Upper lobe of right lung (tissue), 1 donor: Measurements from ENCODE around the gene SHPK. TPM values are rescaled to one million over a fixed set of nuclear protein-coding genes. Genes with fewer than 3 reads are reported as not detected.
A peak's percentile ranks its signal among the peaks of the same experiment; 100 is the strongest.

ENCODE experiments used
- ATAC-seq: fragments of 200-7000 bp; cut with Tn5 transposase; one replicate; pipeline ENCODE4 v1.9.1; 2020; ENCODE audit warnings: mild to moderate bottlenecking, moderate library complexity
- DNase-seq: peaks from one replicate; pipeline ENCODE4 v3.0.0-alpha.2; 2020
- H3K27ac ChIP-seq: fragments of 200-600 bp; one replicate; pipeline ENCODE4 v1.8.0; 2022
- H3K27me3 ChIP-seq: fragments of 200-600 bp; one replicate; pipeline ENCODE4 v1.8.0; 2022; ENCODE audit warnings: mild to moderate bottlenecking
- H3K36me3 ChIP-seq: fragments of 200-600 bp; one replicate; pipeline ENCODE4 v1.8.0; 2022
- H3K4me1 ChIP-seq: fragments of 200-600 bp; one replicate; pipeline ENCODE4 v1.8.0; 2022
- H3K4me3 ChIP-seq: fragments of 200-600 bp; one replicate; pipeline ENCODE4 v1.8.0; 2022; ENCODE audit warnings: mild to moderate bottlenecking
- H3K9me3 ChIP-seq: fragments of 200-600 bp; one replicate; pipeline ENCODE4 v1.8.0; 2022
- intact Hi-C: fragments of 100-400 bp; cut with DNase I; formaldehyde crosslinking; loops from one replicate; pipeline ENCODE4 v1.11.0; 2022
- total RNA-seq: library from RNA; stranded (reverse); fragmentation: NEBNext Ultra II Directional; extraction: Animal tissue kit (Norgen Biotek cat#: 25700); gene quantifications from one replicate; pipeline ENCODE4 v1.2.1, GENCODE V29; 2021
- TF ChIP-seq, protein P1 (sequence below): fragments of 200-600 bp; IDR thresholded peaks from one replicate; pipeline ENCODE4 v1.8.0; 2022; ENCODE audit warnings: antibody characterized with exemption
- donor health status: DM: no; HTN: yes; CAD: no; lungs with severe emphysema.

SHPK gene
- total RNA-seq, 1 donor from 2014 or later, result 10.4 TPM

DNA sequence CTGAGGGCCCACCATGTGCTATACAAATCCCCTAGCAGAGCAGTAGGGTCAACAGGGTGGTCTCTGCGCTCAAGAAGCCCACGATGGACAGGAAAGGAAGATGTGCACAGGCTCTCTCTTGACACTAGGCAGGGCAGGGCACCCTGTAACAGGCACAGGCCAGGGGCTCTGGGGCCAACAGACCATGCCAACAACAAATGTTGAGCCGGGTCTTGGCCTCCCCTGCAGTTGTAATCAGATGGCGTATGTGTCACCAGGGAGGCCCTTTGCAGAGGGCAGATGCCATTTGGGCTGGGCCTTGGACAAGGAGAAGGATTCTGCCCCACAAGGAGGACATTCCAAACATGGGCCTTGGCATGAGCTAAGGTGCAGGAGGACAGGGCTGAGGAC lies 32.2 kb downstream of the SHPK start:
- Histone ChIP-seq H3K9me3 (no peaks in the 10 kb centered on the region), H3K4me3 (no peak overlapping the region), H3K36me3 (peaks cover 25% of the 10 kb centered on the region), H3K27ac (no peak overlapping the region), H3K4me1 (no peaks in the 10 kb centered on the region), H3K27me3 (no peaks in the 10 kb centered on the region)
- DNase-seq (no peak), ATAC-seq (no peak)
- intact Hi-C loops, result no loop called here
- TF ChIP-seq, protein P1, sequence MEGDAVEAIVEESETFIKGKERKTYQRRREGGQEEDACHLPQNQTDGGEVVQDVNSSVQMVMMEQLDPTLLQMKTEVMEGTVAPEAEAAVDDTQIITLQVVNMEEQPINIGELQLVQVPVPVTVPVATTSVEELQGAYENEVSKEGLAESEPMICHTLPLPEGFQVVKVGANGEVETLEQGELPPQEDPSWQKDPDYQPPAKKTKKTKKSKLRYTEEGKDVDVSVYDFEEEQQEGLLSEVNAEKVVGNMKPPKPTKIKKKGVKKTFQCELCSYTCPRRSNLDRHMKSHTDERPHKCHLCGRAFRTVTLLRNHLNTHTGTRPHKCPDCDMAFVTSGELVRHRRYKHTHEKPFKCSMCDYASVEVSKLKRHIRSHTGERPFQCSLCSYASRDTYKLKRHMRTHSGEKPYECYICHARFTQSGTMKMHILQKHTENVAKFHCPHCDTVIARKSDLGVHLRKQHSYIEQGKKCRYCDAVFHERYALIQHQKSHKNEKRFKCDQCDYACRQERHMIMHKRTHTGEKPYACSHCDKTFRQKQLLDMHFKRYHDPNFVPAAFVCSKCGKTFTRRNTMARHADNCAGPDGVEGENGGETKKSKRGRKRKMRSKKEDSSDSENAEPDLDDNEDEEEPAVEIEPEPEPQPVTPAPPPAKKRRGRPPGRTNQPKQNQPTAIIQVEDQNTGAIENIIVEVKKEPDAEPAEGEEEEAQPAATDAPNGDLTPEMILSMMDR, result no peak

DNA sequence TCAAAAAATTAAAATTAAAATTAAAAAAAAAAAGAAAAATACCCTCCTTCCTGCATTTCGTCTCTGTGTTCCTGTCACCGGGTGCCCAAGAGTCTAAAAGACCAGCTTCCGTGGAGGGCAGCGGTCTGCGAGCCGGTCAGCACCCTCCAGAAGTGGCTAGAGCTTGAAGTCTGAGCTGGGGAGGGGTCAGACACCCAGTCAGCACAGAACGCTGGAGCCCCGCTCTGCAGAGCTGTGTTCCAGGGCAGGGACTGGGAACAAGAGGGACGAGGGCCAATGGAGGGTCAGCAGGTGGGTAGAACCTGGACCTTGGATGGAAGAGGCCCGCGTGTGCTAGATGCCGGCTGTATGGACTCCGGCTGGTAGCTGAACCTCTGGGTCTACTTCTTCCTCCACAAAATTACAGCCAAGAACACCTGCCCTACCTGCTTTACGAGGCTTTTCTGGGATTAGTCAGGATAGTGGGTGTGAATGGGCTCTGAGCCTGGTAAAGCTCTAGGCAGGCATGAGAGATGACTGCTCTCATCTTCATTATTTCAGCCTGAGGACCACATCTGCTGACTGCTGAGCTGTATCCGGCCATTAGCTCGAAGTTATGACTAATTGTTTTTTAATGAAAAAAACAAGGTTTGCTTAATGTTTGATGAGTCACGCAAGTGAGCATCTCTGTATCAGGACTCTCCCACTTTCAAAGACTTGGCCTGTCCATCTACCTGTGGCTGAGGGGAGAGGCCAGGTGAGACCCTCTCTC lies 32.8 kb downstream of the SHPK start:
- DNase-seq, result no peak
- Histone ChIP-seq H3K9me3 (no peaks in the 10 kb centered on the region), H3K27me3 (no peaks in the 10 kb centered on the region), H3K4me1 (no peaks in the 10 kb centered on the region), H3K36me3 (peaks cover 19% of the 10 kb centered on the region), H3K27ac (no peak overlapping the region), H3K4me3 (no peak overlapping the region)
- ATAC-seq, result no peak
- TF ChIP-seq, protein P1, result no peak
- intact Hi-C loops, result no loop called here

DNA sequence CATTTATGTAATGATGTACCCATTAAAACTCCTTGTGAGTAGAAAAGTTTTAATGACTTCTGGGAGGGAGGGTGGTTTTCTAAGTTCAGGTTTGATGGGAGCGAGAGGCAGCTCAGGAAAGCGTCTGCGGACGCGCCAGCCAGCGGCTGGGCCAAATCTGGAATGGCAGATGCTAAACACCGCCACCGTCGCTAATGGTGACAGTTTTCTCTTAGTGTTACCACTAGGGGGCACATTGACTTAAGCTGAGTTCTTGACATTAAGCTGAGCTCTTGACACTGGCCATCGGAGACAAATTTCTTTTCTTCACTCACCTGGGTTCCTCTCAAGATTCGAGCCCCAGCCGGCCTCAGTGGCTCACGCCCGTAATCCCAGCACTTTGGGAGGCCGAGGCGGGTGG lies 33.6 kb downstream of the SHPK start:
- H3K4me1 ChIP-seq, result no peaks in the 10 kb centered on the region
- peak; percentile 60 for ATAC-seq
- intact Hi-C loops, result no loop called here
- TF ChIP-seq, protein P1, result peak; percentile 41
- no peak overlapping the region for H3K27ac ChIP-seq
- no peaks in the 10 kb centered on the region for H3K27me3 ChIP-seq
- DNase-seq, result no peak
- peaks cover 13% of the 10 kb centered on the region for H3K36me3 ChIP-seq
- no peaks in the 10 kb centered on the region for H3K9me3 ChIP-seq
- no peak overlapping the region for H3K4me3 ChIP-seq

DNA sequence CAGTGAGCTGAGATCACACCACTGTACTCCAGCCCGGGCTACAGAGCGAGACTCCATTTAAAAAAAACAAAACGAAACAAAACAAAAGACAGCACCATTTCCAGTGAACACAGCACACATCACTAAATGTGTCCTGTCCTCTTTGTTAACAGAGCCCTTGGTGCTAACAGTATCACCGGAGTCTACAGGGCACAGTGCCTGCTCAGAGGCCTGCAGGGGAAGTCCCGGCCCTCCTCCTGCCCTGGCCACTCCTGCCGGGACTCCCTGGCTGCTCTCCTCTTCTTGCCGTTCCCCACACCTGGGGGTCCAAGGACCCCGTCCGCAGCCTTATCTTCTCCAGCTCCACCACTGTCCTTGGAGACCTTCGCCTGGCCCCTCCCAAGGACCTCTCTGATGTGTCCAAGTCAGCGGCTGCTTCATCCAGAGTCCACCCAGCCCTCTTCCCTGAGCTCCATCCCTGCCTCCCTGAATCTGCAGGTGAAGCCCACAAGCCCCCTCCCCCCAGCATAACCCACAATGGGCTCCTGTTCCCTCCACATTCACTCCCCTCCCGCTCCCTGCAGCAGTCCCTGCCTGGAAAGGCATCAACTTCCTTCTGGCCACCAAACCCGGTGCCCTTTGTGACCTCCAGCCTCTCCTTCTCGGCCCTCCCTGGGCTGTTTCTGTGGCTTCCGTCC lies 35.4 kb downstream of the SHPK start:
- intact Hi-C loops, result no loop called here
- TF ChIP-seq, protein P1, result no peak

DNA sequence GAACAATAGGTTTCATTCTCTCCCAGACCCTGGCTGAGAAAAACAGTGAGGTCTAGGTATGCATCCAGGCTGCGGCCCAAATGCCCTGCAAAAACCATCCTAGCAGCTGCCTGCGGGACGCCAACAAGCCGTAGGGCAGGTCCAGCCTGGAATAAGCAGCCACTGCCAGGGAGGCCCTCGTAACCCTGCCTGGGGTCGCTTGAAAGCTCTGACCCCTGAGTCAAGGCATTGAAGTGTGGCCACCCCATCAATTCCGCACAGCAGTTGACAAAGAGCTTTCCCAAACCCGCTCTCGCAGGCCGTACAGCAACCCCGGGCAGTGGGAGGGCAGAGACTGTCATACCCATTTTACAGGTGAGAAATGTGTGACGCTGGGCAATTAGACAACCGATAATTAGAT lies 38.0 kb downstream of the SHPK start:
- TF ChIP-seq, protein P1, result no peak

More for the DNA sequence above, 35.4 kb downstream of the SHPK start:
- no peak for DNase-seq
- Histone ChIP-seq H3K4me1 (no peaks in the 10 kb centered on the region), H3K27ac (no peak overlapping the region), H3K4me3 (no peak overlapping the region), H3K9me3 (no peaks in the 10 kb centered on the region), H3K36me3 (no peaks in the 10 kb centered on the region), H3K27me3 (no peaks in the 10 kb centered on the region)
- no peak for ATAC-seq

More for the DNA sequence above, 38.0 kb downstream of the SHPK start:
- Histone ChIP-seq H3K9me3 (no peaks in the 10 kb centered on the region), H3K36me3 (no peaks in the 10 kb centered on the region), H3K4me1 (no peaks in the 10 kb centered on the region), H3K27me3 (no peaks in the 10 kb centered on the region), H3K27ac (no peak overlapping the region), H3K4me3 (no peak overlapping the region)
- ATAC-seq (no peak), DNase-seq (no peak)
- intact Hi-C loops, result no loop called here
